Dedifferentiated amniotic fluid mesenchymal stem cell (primary cell): ENCODE measurements around the gene CAPN14.

Source experiments
- DNase-seq: peaks from one replicate; pipeline ENCODE4 v3.0.0-alpha.2; 2016; ENCODE audit errors: extremely low spot score

Gene CAPN14, protein sequence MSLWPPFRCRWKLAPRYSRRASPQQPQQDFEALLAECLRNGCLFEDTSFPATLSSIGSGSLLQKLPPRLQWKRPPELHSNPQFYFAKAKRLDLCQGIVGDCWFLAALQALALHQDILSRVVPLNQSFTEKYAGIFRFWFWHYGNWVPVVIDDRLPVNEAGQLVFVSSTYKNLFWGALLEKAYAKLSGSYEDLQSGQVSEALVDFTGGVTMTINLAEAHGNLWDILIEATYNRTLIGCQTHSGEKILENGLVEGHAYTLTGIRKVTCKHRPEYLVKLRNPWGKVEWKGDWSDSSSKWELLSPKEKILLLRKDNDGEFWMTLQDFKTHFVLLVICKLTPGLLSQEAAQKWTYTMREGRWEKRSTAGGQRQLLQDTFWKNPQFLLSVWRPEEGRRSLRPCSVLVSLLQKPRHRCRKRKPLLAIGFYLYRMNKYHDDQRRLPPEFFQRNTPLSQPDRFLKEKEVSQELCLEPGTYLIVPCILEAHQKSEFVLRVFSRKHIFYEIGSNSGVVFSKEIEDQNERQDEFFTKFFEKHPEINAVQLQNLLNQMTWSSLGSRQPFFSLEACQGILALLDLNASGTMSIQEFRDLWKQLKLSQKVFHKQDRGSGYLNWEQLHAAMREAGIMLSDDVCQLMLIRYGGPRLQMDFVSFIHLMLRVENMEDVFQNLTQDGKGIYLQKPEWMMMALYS

DNA sequence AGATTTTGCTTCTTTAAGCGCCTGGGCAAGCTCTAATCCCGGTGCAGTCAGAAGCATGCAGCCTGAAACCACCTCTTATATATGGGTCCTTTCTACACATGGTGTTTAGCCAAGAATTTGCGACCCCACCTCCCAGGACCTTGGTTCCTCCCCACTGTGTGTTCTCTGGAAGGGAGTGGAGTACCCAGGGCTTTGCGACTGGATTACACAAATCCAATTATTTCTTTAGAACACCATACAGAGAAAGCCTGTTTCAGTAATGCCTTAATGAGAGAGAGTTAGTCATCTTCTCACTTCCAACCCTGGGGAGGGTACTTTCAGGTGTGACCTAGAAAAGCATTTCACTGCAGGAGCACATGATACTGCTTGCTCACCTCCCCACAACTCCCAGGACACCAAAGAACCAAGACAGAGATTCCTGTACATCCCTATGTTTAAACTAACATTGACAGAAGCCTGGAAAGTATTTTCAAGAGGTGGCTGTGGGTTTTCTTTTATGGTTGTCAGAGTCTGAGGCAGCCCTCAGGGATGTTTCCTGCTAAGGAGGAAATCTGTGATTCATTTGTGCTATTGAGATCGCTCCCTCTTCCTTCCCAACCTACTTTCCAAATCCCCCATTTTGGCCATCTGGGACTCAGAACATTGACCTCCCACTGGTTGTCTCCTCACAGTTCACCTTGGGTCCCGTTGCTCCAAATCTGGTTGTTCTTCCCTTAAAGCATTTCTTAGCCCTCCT is at the start of gene CAPN14:
Gene CAPN14 (minus strand): TSS at position 51 of the 736 bp plus-strand sequence. CDS start 12,068 bp downstream, outside the sequence.
- DNase-seq, result no peak

DNA sequence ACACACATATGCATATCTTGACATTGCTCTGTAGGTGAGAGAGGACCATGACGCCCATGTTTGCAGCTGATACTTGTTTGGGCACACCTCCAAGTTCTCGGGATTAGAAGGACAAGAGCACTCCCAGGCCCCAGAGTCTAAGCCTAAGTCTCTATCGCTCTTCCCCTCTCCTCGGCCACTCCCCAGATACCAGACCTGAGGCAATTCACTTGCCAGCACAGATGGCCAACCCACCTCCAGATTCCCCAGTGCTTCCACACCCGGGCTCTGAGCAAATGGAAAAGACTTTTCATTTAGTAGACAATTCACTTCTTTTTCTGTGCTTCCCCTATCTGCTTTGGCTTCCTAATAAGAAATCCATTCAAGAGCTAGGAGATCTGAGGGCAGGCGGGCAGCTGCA is 49.5 kb upstream of the CAPN14 start:
- DNase-seq, result no peak

DNA sequence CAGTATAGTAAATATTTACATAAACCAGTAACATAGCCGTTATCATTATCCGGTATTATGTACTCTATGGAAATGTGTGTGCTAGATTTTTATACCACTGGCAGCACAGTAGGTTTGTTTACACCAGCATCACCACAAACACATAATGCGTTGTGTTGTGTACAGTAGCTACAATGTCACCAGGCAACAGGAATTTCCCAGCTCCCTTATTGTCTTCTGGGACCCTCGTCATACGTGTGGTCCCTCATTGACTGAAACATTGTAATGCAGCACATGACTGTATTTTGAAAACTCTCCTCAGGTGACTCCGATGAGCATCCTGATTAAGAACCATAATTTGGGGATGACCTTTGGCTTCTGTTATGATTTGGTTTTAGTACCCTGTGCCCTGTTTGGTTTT is 47.9 kb upstream of the CAPN14 start:
- no peak for DNase-seq

DNA sequence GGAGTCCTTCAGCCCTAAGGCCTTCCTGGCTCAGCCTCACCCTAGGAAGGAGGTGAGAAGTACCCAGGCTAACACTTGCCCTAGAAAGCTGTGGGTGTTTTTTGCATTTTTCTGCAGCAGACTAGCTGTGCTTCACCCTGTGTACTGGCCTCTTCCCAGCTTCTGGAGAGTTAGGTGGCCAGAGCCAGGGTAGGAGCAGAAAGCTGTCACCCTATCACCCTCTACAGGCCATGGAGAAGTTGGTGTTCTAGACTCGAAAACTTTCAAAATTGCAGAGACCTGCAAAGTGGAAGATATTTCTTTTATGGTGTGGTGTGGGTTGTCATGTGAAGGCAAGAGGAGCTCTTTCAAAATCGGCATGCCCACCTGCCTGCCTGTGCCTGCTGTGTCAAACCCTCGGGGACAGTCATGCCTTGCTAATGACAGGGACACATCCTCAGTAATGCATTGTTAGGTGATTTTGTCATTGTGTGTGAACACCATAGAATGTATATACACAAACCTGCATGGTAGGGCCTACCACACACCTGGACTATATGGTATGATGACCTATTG is 46.4 kb upstream of the CAPN14 start:
- DNase-seq, result no peak

DNA sequence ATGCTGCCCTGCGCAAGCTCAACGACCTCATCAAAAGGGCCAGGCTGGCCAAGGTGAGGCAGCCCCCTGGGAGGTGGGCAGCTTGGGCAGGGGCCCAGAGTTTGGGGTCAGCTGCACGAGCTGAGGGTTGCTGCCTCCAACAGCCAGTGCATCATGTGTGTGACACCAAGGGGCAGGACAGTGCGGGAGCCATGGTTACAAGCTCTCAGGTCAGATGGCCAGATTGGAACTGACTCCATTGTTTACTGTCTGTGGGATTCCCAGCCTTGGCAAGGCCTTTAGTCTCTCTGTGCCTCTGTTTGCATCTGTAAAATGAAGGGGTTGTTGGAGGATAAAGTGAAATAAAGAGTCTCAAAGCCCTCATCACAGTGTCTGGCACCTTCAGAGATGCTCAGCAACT is 43.6 kb upstream of the CAPN14 start:
- no peak for DNase-seq

DNA sequence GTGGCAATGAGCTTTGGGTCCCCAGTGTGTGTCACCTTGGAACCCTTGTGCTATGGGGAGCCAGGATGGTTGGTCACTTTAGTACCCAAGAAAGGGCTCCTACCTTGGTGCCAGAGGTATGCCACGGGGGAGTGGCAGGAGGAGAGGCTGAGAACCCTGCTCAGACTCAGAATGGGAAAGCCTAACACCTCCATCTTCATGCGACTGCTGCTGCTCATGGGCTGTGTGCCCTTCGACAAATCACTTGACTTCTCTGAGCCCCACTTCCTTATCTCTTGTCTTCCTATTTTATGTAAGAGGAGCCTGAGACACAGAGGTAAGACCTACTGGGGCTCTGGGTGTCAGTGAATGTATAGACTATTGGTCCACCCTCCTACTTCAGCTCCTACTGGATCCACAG is 41.8 kb upstream of the CAPN14 start:
- no peak for DNase-seq

DNA sequence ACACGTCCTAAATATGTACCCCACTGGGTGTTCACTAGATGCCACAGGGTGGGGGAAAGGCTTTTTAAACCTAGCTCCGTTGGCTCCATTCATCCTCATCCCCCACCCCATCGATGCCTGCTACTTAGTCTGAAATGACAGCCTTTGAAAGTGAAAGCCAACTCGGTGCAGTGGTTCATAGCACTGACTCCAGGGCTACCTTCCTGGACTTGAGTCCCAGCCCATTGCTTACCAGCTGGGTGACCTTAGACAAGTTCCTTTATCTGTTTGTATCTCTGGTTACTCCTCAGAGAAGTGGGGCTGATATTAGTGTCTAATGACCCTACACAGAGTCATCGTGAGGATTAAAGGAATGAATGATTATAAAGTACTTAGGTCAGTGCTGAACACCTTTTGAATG is 41.0 kb upstream of the CAPN14 start:
- no peak for DNase-seq

DNA sequence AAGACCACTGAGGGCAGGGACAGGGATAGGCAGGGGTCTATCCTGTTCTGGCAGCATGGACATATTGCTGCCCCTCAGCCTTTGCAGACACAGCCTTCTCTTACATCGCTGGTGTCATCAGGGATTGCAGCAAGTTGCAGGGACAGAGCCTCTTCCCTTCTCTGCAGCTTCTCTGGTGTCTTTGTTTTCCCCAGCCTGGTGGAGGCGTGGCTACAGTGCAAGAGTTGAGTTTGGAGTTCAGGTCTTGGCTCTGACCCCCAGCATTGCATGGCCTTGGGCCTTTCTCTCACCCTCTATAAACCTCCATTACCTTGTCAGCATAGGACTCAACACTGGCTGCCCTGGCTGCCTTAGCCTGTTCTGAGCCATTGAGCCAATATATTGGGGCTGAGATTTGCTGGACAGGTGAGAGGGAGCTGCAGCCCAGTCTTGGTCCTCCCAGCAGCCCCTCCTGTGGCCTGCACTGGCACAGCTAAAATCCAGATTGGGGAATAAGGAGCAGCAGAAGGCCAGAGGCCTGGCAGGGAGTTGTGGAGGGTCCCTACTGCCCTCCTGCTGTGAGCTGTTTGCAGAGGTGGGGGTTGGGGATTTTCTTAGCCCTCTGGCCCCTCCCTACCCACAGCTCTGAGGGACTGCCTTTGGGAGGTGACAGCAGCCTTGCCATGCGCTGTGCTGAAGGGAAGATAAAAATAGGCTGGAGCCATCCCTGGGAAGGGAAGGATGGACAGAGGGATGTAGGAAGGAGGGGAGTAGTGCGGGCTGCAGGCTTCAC is 39.5 kb upstream of the CAPN14 start:
- DNase-seq, result no peak

DNA sequence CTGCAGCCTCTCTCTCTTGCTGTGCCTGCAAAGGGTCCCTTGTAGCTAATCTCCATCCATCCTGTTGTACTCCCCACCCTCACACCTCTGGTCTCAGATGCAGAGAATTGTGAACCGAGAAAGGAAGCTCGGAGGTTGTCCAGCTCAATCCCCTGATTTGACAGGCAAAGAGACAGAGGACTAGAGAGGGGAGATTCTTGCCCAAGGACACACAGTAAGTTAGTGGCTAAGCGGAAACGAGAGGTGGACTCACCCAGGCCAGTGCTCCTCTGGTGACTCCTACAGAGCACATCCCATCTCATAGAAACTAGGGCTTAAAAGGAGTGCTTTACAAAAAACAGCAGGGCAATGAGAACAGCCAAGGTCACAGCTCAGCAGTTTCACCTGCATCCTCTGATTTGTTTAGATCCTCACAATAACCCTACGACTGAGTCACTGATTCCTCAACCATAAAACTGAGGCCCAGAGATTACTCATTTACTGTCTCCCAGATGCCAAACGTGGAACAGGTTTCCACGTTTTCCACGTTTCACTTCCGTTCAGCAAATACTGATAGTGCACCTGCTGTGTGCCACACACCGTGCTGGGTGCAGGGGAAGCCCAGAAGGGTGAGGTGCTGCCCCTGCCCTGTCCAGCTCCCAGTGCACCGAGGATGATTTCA is 38.7 kb upstream of the CAPN14 start:
- DNase-seq, result no peak

DNA sequence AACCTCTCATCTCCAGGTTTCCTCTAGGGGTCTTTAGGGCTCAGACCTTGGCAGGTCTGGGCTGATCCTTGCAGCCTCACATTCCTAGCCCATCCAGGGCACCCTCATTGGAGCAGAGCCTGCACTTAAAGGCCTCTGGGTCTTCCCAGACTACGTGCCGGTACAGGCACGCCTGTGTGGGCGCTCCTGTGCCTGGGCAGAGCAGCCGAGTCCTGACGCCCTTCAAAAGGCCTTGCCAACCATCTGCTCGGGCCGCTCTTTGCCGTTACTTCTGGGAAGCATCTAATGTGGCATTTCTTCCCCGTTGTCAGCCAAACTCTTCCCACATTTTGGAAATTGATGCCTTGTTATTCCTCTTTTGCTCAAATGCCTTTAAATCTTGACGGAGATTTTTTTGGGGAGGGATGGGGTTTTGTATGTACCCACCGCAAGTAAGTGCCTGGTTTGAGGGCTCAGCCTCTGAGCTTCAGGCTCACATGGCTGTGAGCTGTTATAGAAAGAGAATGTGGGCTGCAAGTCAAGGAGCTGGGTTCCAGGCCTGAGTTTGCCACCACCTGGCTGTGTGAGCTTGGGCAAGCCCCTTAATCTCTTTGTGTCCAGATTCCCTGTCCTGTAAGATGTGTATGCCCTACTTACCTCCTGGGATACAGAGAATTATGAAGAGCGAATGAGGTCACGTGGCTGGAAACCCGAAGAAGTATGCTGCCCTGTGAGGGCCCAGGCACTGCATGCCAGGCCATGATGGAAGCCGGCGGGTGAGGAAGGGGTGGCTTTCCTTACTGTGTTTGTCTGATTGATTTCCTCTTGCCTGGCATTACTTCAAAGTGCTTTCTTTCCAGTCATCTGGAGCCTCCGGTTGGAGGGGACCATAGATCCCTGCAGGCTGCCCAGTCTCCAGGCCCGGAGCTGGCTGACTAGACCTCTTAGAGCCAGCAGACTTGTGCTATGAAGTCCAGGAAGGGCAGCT is 37.2 kb upstream of the CAPN14 start:
- no peak for DNase-seq

DNA sequence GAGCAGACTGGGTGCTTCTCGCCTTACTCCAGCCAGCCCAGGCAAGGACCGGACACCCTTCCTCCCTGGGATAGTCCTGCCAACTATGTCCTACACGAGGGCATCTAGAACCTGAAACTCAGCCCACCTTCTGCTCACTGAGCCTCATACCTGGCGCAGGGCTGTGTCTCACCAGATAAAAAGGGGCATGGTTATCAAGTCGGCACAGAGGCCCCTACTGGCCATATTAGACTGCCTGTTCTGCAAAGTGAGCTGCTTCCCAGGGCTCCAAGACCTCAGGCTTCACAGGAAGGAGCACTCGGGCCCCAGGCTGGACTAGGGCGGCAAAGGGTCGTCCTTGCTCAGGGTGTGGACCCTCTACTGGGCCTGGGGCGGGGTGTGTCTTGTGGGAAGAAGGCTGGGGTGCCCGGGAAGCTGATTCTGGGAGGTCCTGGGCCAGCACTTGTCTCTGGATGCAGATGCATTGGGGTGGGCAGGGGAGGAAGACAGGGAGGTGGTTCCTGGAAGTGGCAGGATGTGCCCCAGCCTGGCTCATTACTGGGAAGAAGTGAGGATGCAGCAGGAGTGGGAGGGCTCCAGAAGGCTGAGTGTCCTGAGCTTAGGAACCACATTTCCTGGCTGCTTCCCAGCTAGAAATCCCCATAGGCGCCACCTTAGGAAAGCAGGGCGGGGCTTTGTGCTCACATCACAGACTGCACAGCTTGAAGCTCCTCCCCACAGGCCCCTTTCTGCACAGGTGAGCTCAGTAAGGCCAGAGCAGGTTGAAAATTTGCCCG is 36.2 kb upstream of the CAPN14 start:
- no peak for DNase-seq

DNA sequence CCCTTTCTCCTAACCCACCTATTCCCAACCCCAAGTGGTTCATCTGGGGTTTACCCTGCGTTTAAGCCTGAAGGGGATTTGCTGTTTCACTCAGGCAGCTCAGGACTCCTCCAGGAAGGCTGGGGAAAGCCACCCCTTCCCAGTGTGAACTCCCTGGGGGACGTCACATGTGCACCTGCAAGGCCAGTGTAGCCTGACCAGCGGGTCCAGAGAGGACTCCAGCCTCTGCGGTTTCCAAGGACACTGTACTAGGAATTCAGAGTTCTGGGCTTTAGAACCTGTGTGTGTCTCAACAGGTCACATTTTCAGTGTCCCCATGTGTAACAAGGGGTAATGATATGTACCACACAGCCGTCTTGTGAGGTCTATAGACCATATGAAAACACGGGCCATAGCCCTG is 34.5 kb upstream of the CAPN14 start:
- DNase-seq, result no peak

DNA sequence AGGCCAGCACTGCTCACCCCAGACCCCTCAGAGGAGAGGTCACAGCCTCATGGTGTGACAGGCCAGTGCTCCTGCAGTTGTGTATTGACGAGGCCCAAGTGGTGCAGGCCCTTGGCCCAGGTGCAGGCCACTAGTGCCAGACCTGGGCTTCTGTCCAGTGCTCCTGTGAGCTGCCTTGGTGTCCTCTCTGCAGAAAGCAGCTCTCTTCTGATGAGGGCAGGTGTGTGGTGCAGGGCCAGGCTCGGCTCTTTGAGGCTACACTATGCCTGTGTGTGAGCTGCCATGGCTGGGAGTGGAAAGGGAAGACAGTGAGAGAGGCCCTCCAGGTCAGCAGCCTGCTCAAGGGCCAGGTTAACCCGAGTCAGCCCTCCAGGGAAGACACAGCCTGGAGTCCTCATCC is 33.7 kb upstream of the CAPN14 start:
- DNase-seq, result no peak

DNA sequence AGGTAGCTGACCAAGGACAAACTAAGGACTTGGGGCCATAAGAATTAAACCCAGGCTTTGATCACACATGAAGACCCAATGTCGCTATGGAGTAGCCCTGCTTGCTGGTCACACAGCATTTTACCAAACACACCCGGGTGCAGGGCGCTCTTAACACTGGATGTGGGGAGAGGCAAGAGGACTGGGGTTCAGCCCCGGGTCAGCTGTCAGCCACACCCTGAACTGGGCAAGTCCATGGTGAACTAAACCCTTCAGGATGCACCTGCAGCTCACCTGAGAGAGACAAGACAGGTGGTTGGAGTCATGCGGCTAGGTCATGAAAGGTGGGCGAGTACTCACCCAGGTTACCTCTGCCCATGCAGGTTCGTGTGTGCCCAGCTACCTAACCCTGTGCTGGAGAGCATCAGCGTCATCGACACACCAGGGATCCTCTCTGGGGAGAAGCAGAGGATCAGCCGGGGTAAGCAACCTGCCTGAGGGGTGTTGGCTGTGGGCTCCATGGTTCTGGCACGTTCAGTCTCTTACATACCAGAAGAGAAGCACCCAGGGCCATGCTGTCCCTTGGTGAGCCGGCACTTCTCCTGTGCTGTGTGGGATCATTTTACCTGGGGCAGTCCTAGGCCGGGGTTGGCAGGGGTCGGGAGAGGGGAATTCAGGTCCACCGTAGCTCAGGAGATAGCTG is 31.8 kb upstream of the CAPN14 start:
- no peak for DNase-seq

DNA sequence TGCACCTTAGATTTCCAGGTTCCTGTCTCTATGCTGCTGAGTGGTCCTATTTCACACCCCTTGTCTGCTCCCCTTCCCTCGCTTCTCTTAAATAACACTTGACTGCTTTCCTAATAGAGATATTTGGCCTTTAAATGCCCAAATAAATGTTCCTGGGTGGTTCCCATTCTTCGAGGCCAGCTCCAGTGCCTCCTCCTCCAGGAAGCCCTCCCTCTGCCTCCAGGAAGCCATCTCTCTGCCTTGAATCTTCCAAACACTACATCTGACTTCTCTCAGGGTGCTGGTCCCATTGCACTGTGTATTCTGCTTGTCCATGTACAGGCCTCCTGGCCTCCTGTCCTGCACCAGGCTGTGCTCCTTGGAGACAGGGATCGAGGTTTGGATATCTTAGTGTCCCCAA is 30.8 kb upstream of the CAPN14 start:
- DNase-seq, result no peak

DNA sequence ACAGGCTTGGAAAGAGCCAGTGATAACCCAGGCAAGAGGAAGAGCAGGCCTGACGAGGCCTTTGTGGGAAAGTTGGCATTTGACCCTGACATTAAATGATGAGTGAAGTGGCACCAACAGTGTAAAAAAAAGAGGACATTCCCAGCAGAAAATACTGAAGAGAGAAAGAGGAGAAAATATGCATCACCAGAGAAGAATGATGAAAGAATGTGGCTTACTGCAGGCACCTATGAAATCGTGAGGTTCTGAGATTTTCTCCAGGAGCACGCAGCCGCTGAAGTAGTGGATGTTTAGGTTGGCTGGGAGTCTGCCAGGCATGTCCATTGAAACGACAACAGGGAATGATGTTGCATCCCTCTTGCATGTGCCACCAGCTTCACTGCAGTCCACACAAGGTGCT is 30.4 kb upstream of the CAPN14 start:
- no peak for DNase-seq

DNA sequence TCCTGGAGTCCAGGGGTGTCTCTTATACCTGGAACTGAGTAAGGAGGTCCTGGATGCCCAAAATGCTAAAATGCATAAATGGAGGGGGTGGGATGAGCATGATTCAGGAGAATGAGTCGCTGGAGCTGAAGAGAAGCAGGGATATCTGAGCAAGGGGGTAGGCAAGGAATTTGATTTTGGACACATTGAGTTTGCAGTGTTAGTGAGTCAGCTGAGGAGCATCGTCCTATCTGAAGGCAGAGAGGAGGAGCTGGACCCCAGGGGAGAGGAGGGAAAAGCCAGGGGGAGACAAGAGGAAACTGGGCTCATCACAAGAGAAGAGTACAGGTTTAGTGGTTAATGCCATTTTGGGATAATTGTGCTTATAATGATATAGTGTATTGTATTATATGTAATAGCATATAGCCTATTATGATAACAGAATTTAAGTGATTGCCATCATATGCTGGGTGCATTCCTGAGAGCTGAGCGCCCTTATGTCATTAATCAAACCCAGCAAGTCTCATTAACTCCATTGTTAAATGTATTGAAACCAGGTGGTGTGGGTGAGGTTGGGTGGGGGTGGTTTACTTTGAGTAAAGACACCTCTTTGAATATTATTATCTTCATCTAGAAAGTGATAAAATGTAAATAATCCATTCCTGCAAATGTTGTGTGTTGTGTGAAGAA is 29.0 kb upstream of the CAPN14 start:
- DNase-seq, result no peak

DNA sequence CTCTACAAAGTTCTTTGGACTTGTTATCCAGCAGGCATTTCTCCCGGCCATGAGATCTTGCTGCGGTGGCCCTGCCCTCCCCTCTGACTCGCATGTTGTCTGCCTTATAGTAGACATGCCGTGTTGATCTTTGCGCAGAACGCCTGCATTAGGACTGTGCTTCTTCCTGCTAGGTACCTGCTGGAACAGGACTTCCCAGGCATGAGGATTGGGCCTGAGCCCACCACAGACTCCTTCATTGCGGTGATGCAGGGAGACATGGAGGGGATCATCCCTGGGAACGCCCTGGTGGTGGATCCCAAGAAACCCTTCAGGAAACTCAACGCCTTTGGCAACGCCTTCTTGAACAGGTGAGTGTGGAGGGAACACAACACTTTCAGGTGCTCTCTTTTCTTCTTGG is 26.8 kb upstream of the CAPN14 start:
- no peak for DNase-seq
